Measurements from ENCODE around the gene ZDHHC6. TPM values are rescaled to one million over a fixed set of nuclear protein-coding genes. Genes with fewer than 3 reads are reported as not detected.
"Not testable (repeated sequence)": the region's sequence is repeated elsewhere in the genome, so short reads cannot be mapped to it uniquely, and the experiment has no call there.

ZDHHC6 gene
- total RNA-seq, 1 experiment from 2014 or later = 88.5 TPM

- ChIA-PET CTCF (interaction anchor here (1.0 kb wide), 1 partner anchor 159 kb away, joined by 4 read pairs; no protein-coding TSS in a partner anchor), RAD21 (ENCODE audit: low non-redundant PET in 1 of 2, low total read pairs in 2 of 2, uncharacterized antibody in 2 of 2, unreplicated experiment in 2 of 2) (no interaction called here), POLR2A (no interaction called here)
- no peak for ATAC-seq
- H3K27me3 ChIP-seq (ENCODE audit: insufficient read depth, low read length) = no peaks in the 10 kb centered on the region
- intact Hi-C loops (cut with micrococcal nuclease) = no loop called here
- no peak for TF ChIP-seq EZH2 (IDR thresholded peaks at IDR 0.05)
- no peak overlapping the region for H3K4me3 ChIP-seq (replicated peaks in 1 of 2; ENCODE audit: low read depth in 1 of 2, low read length in 2 of 2)
- BruUV-seq (replicated peaks) = TSS peak; percentile 4
- H3K27ac ChIP-seq (ENCODE audit: low read depth, low read length) = no peak overlapping the region
- H3K9me3 ChIP-seq (ENCODE audit: control insufficient read depth in 1 of 2, insufficient read depth in 1 of 2, low read depth in 1 of 2, low read length in 2 of 2) = no peaks in the 10 kb centered on the region
- no peak overlapping the region for H3K9ac ChIP-seq (ENCODE audit: low read length)
- peaks cover 0 to 5% of the 10 kb centered on the region in 2 experiments; a peak in 3 of 4 replicates for H3K4me1 ChIP-seq (ENCODE audit: control insufficient read depth in 1 of 2, insufficient read depth in 2 of 2, low read length in 2 of 2)
- H2AFZ ChIP-seq (ENCODE audit: low read depth, low read length, poor library complexity, severe bottlenecking) = no peak overlapping the region
- peaks cover 26 to 40% of the 10 kb centered on the region in 2 experiments for H3K36me3 ChIP-seq (ENCODE audit: control insufficient read depth in 1 of 2, insufficient read depth in 2 of 2, low read length in 2 of 2)
- no peaks in the 10 kb centered on the region for H3K9me2 ChIP-seq (ENCODE audit: insufficient read depth)
- H3K4me2 ChIP-seq (ENCODE audit: low read length) = no peak overlapping the region
- H3K79me2 ChIP-seq (ENCODE audit: insufficient read depth, low read length) = peaks cover 16% of the 10 kb centered on the region
- no peak for DNase-seq (ENCODE audit: low read depth, low spot score)
- no peaks in the 10 kb centered on the region for H4K20me1 ChIP-seq (ENCODE audit: insufficient read depth)
Observed at GRCh38 chr10:112466802-112467201, 20.1 kb upstream of the ZDHHC6 start.

GRCh38 chr10:112465299-112465883 is 18.7 kb upstream of the ZDHHC6 start:
- Histone ChIP-seq H3K4me1 (ENCODE audit: control insufficient read depth in 1 of 2, insufficient read depth in 2 of 2, low read length in 2 of 2) (peaks cover 0 to 9% of the 10 kb centered on the region in 2 experiments; a peak in 2 of 4 replicates), H3K9ac (ENCODE audit: low read length) (no peak overlapping the region), H3K27ac (ENCODE audit: low read depth, low read length) (no peak overlapping the region), H3K9me2 (ENCODE audit: insufficient read depth) (no peaks in the 10 kb centered on the region), H3K9me3 (ENCODE audit: control insufficient read depth in 1 of 2, insufficient read depth in 1 of 2, low read depth in 1 of 2, low read length in 2 of 2) (no peaks in the 10 kb centered on the region), H2AFZ (ENCODE audit: low read depth, low read length, poor library complexity, severe bottlenecking) (no peak overlapping the region), H3K79me2 (ENCODE audit: insufficient read depth, low read length) (peaks cover 29% of the 10 kb centered on the region), H3K4me3 (replicated peaks in 1 of 2; ENCODE audit: low read depth in 1 of 2, low read length in 2 of 2) (no peak overlapping the region), H3K27me3 (ENCODE audit: insufficient read depth, low read length) (no peaks in the 10 kb centered on the region), H3K4me2 (ENCODE audit: low read length) (no peak overlapping the region), H3K36me3 (ENCODE audit: control insufficient read depth in 1 of 2, insufficient read depth in 2 of 2, low read length in 2 of 2) (peaks cover 26 to 43% of the 10 kb centered on the region in 2 experiments), H4K20me1 (ENCODE audit: insufficient read depth) (no peaks in the 10 kb centered on the region)
- ATAC-seq (no peak), DNase-seq (ENCODE audit: low read depth, low spot score) (no peak)
- BruUV-seq (replicated peaks) = no TSS peak
- TF ChIP-seq SRF (IDR thresholded peaks at IDR 0.05; ENCODE audit: low read depth) (no peak), POLR2A (IDR thresholded peaks at IDR 0.05; ENCODE audit: borderline replicate concordance, extremely low read depth, insufficient read depth, insufficient read length) (no peak)
- POLR2A ChIA-PET = no interaction called here
- RAD21 ChIA-PET (ENCODE audit: low non-redundant PET in 1 of 2, low total read pairs in 2 of 2, uncharacterized antibody in 2 of 2, unreplicated experiment in 2 of 2) = no interaction called here
- intact Hi-C loops (cut with micrococcal nuclease) = no loop called here
- CTCF ChIA-PET = no interaction called here

GRCh38 chr10:112464074-112464473 is 17.4 kb upstream of the ZDHHC6 start:
- H3K27ac ChIP-seq (ENCODE audit: low read depth, low read length); H3K9me3 ChIP-seq (ENCODE audit: control insufficient read depth in 1 of 2, insufficient read depth in 1 of 2, low read depth in 1 of 2, low read length in 2 of 2); BruUV-seq (replicated peaks); H3K4me3 ChIP-seq (replicated peaks in 1 of 2; ENCODE audit: low read depth in 1 of 2, low read length in 2 of 2); POLR2A ChIA-PET; H4K20me1 ChIP-seq (ENCODE audit: insufficient read depth); intact Hi-C loops (cut with micrococcal nuclease); ATAC-seq; DNase-seq (ENCODE audit: low read depth, low spot score); H3K9ac ChIP-seq (ENCODE audit: low read length); RAD21 ChIA-PET (ENCODE audit: low non-redundant PET in 1 of 2, low total read pairs in 2 of 2, uncharacterized antibody in 2 of 2, unreplicated experiment in 2 of 2); H3K9me2 ChIP-seq (ENCODE audit: insufficient read depth); H3K4me1 ChIP-seq (ENCODE audit: control insufficient read depth in 1 of 2, insufficient read depth in 2 of 2, low read length in 2 of 2); H2AFZ ChIP-seq (ENCODE audit: low read depth, low read length, poor library complexity, severe bottlenecking); H3K4me2 ChIP-seq (ENCODE audit: low read length); H3K27me3 ChIP-seq (ENCODE audit: insufficient read depth, low read length): not testable (repeated sequence)
- H3K79me2 ChIP-seq (ENCODE audit: insufficient read depth, low read length) = peaks cover 37% of the 10 kb centered on the region
- CTCF ChIA-PET = interaction anchor here (2.0 kb wide), 1 partner anchor 8 kb away, joined by 15 read pairs; no protein-coding TSS in a partner anchor
- H3K36me3 ChIP-seq (ENCODE audit: control insufficient read depth in 1 of 2, insufficient read depth in 2 of 2, low read length in 2 of 2) = peaks cover 26 to 42% of the 10 kb centered on the region in 2 experiments

Measured in HCT116 (cell line).